ENCODE measurements around the gene SELENOF. TPM values are rescaled to one million over a fixed set of nuclear protein-coding genes. Genes with fewer than 3 reads are reported as not detected.

Gene SELENOF
- total and polyA plus RNA-seq, 2 of the 13 experiments (the other 11 are each of a cell fraction or from before 2014, with no cell fraction given), result 133 to 163 TPM

DNA sequence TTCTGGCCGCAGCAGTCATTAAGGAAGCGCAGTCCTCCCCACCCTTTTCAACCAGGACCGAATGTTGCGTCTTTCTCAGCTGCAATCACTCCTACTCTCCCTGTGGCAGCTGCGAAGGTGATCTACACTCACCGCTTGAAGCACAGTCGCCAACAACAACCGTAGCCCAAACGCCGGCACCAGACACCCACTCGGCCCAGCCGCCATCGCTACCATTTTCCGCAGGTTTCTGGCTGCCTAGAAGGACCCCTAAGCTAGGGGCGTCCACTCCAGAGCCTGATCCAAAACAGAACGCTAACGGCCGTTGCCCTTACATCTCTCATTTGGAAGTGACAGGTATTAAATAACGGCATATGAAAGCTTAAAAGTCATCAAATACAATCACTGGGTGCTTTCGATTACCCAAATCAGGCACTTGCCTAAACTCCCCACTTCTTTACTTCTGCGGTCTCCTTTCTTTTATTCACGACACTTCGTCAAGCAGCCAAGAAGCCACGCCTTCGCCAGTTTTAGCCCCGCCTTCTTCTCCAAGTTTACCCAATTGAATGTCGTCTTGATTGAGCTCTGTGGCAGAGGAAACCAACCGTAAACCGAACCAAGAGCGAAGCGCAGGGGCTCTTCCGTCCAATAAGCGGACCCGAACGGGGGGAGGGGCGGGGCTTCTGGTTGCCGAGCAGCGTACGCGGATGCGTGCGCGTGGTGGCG is at the start of gene SELENOF (continued):
- no peak for TF ChIP-seq ZNF737 (CRISPR knock-in tag; IDR thresholded peaks at IDR 0.05; ENCODE audit: borderline replicate concordance)
- TF ChIP-seq, protein P1, sequence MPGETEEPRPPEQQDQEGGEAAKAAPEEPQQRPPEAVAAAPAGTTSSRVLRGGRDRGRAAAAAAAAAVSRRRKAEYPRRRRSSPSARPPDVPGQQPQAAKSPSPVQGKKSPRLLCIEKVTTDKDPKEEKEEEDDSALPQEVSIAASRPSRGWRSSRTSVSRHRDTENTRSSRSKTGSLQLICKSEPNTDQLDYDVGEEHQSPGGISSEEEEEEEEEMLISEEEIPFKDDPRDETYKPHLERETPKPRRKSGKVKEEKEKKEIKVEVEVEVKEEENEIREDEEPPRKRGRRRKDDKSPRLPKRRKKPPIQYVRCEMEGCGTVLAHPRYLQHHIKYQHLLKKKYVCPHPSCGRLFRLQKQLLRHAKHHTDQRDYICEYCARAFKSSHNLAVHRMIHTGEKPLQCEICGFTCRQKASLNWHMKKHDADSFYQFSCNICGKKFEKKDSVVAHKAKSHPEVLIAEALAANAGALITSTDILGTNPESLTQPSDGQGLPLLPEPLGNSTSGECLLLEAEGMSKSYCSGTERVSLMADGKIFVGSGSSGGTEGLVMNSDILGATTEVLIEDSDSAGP (CRISPR knock-in tag; IDR thresholded peaks at IDR 0.05; ENCODE audit: borderline replicate concordance), result no peak
- TF ChIP-seq, protein P2, sequence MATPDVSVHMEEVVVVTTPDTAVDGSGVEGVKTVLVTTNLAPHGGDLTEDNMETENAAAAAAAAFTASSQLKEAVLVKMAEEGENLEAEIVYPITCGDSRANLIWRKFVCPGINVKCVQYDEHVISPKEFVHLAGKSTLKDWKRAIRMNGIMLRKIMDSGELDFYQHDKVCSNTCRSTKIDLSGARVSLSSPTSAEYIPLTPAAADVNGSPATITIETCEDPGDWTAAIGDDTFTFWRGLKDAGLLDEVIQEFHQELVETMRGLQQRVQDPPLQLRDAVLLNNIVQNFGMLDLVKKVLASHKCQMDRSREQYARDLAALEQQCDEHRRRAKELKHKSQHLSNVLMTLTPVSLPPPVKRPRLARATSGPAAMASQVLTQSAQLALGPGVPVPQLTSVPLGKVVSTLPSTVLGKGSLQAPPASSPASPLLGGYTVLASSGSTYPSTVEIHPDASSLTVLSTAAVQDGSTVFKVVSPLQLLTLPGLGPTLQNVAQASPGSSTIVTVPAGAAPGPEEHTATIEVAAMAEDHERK (CRISPR knock-in tag; IDR thresholded peaks at IDR 0.05; ENCODE audit: low read depth), result peak; percentile 66; the same call in 1 of the 2 replicates
- TF ChIP-seq SMYD3 (CRISPR knock-in tag; IDR thresholded peaks at IDR 0.05), result 0 out of 2 replicates have a peak, but pooled peaks have one; percentile 56
- TF ChIP-seq, protein P3, sequence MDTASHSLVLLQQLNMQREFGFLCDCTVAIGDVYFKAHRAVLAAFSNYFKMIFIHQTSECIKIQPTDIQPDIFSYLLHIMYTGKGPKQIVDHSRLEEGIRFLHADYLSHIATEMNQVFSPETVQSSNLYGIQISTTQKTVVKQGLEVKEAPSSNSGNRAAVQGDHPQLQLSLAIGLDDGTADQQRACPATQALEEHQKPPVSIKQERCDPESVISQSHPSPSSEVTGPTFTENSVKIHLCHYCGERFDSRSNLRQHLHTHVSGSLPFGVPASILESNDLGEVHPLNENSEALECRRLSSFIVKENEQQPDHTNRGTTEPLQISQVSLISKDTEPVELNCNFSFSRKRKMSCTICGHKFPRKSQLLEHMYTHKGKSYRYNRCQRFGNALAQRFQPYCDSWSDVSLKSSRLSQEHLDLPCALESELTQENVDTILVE (CRISPR knock-in tag; IDR thresholded peaks at IDR 0.05), result no peak
- no peak; the same call in none of the 2 replicates for TF ChIP-seq CREB1 (IDR thresholded peaks at IDR 0.05)
- TF ChIP-seq CREB1 (CRISPR knock-in tag; IDR thresholded peaks at IDR 0.05), result peak; percentile 88
- no peak for TF ChIP-seq SNRNP70 (IDR thresholded peaks at IDR 0.05; ENCODE audit: low read depth, low read length)
- TF ChIP-seq ZNF768 (CRISPR knock-in tag; IDR thresholded peaks at IDR 0.05), result no peak
- no peak for TF ChIP-seq REXO4 (CRISPR knock-in tag; IDR thresholded peaks at IDR 0.05; ENCODE audit: borderline replicate concordance)
- TF ChIP-seq, protein P4, sequence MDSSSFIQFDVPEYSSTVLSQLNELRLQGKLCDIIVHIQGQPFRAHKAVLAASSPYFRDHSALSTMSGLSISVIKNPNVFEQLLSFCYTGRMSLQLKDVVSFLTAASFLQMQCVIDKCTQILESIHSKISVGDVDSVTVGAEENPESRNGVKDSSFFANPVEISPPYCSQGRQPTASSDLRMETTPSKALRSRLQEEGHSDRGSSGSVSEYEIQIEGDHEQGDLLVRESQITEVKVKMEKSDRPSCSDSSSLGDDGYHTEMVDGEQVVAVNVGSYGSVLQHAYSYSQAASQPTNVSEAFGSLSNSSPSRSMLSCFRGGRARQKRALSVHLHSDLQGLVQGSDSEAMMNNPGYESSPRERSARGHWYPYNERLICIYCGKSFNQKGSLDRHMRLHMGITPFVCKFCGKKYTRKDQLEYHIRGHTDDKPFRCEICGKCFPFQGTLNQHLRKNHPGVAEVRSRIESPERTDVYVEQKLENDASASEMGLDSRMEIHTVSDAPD (CRISPR knock-in tag; IDR thresholded peaks at IDR 0.05), result no peak
- TF ChIP-seq, protein P5, sequence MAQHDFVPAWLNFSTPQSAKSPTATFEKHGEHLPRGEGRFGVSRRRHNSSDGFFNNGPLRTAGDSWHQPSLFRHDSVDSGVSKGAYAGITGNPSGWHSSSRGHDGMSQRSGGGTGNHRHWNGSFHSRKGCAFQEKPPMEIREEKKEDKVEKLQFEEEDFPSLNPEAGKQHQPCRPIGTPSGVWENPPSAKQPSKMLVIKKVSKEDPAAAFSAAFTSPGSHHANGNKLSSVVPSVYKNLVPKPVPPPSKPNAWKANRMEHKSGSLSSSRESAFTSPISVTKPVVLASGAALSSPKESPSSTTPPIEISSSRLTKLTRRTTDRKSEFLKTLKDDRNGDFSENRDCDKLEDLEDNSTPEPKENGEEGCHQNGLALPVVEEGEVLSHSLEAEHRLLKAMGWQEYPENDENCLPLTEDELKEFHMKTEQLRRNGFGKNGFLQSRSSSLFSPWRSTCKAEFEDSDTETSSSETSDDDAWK (CRISPR knock-in tag; IDR thresholded peaks at IDR 0.05), result no peak
- no peak for TF ChIP-seq FIP1L1 (IDR thresholded peaks at IDR 0.05; ENCODE audit: borderline replicate concordance, insufficient read depth, low read depth, low read length)
- TF ChIP-seq HNF4A (CRISPR knock-in tag; IDR thresholded peaks at IDR 0.05), result no peak
- TF ChIP-seq, protein P6, sequence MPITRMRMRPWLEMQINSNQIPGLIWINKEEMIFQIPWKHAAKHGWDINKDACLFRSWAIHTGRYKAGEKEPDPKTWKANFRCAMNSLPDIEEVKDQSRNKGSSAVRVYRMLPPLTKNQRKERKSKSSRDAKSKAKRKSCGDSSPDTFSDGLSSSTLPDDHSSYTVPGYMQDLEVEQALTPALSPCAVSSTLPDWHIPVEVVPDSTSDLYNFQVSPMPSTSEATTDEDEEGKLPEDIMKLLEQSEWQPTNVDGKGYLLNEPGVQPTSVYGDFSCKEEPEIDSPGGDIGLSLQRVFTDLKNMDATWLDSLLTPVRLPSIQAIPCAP (CRISPR knock-in tag; IDR thresholded peaks at IDR 0.05; ENCODE audit: low read depth), result no peak
- TF ChIP-seq KLF16 (CRISPR knock-in tag; IDR thresholded peaks at IDR 0.05), result no peak; a peak in 1 of 4 replicates
- TF ChIP-seq, protein P7, sequence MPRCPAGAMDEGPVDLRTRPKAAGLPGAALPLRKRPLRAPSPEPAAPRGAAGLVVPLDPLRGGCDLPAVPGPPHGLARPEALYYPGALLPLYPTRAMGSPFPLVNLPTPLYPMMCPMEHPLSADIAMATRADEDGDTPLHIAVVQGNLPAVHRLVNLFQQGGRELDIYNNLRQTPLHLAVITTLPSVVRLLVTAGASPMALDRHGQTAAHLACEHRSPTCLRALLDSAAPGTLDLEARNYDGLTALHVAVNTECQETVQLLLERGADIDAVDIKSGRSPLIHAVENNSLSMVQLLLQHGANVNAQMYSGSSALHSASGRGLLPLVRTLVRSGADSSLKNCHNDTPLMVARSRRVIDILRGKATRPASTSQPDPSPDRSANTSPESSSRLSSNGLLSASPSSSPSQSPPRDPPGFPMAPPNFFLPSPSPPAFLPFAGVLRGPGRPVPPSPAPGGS (CRISPR knock-in tag; IDR thresholded peaks at IDR 0.05), result peak; percentile 80
- TF ChIP-seq ZNF766 (CRISPR knock-in tag; IDR thresholded peaks at IDR 0.05; ENCODE audit: borderline replicate concordance), result no peak
- no peak for TF ChIP-seq ZMYM3 (CRISPR knock-in tag; IDR thresholded peaks at IDR 0.05)
